HepG2 (cell line): ENCODE measurements around the gene VPS9D1. TPM values are rescaled to one million over a fixed set of nuclear protein-coding genes. Genes with fewer than 3 reads are reported as not detected.

Experiments used
- CREB3 ChIP-seq: sonication (generic); formaldehyde crosslinking; IDR thresholded peaks from 2 replicates; pipeline ENCODE4 v1.5.0; 2020; ENCODE audit warnings: missing genetic modification reagents
- ELF1 ChIP-seq: sonication (generic); formaldehyde crosslinking; IDR thresholded peaks from 2 replicates; pipeline ENCODE4 v1.4.0; 2020; ENCODE audit warnings: missing genetic modification reagents
- FOXJ3 ChIP-seq: sonication (generic); formaldehyde crosslinking; IDR thresholded peaks from 2 replicates; pipeline ENCODE4 v1.4.0; 2020; ENCODE audit warnings: missing genetic modification reagents, mild to moderate bottlenecking, borderline replicate concordance
- JDP2 ChIP-seq: sonication (generic); formaldehyde crosslinking; IDR thresholded peaks from 2 replicates; pipeline ENCODE4 v1.8.1; 2022; ENCODE audit warnings: missing genetic modification reagents, borderline replicate concordance
- KLF15 ChIP-seq: sonication (generic); formaldehyde crosslinking; IDR thresholded peaks from 2 replicates; pipeline ENCODE4 v1.8.1; 2023; ENCODE audit warnings: borderline replicate concordance, mild to moderate bottlenecking, inconsistent platforms, missing genetic modification reagents, mixed read lengths
- MLLT10 ChIP-seq: sonication (generic); formaldehyde crosslinking; IDR thresholded peaks from 2 replicates; pipeline ENCODE4 v1.4.0; 2020; ENCODE audit warnings: missing genetic modification reagents
- PAWR ChIP-seq: sonication (generic); formaldehyde crosslinking; IDR thresholded peaks from 2 replicates; pipeline ENCODE4 v1.4.0; 2020; ENCODE audit warnings: missing genetic modification reagents, mild to moderate bottlenecking, borderline replicate concordance
- RORA ChIP-seq: sonication (generic); formaldehyde crosslinking; IDR thresholded peaks from 2 replicates; pipeline ENCODE4 v1.5.0; 2020; ENCODE audit warnings: mild to moderate bottlenecking, missing genetic modification reagents, moderate library complexity
- TCF7 ChIP-seq: sonication (generic); IDR thresholded peaks from 2 replicates; pipeline ENCODE4 v1.6.1; 2016; ENCODE audit warnings: antibody characterized with exemption, low read depth
- TRIM24 ChIP-seq: sonication (generic); formaldehyde crosslinking; IDR thresholded peaks from 2 replicates; pipeline ENCODE4 v1.8.0; 2022; ENCODE audit warnings: mild to moderate bottlenecking, missing genetic modification reagents
- ZNF318 ChIP-seq: sonication (generic); formaldehyde crosslinking; IDR thresholded peaks from 2 replicates; pipeline ENCODE4 v1.4.0; 2020; ENCODE audit warnings: mild to moderate bottlenecking, missing genetic modification reagents
- ZNF383 ChIP-seq: sonication (generic); formaldehyde crosslinking; IDR thresholded peaks from 2 replicates; pipeline ENCODE4 v1.4.0; 2020; ENCODE audit warnings: missing genetic modification reagents, mild to moderate bottlenecking, borderline replicate concordance
- ZNF564 ChIP-seq: sonication (generic); formaldehyde crosslinking; IDR thresholded peaks from 2 replicates; pipeline ENCODE4 v1.8.1; 2023; ENCODE audit warnings: mild to moderate bottlenecking, missing genetic modification reagents
- ZNF768 ChIP-seq: sonication (generic); formaldehyde crosslinking; IDR thresholded peaks from 2 replicates; pipeline ENCODE4 v1.4.0; 2020; ENCODE audit warnings: missing genetic modification reagents
- ZNF770 ChIP-seq: sonication (generic); formaldehyde crosslinking; IDR thresholded peaks from 2 replicates; pipeline ENCODE4 v1.5.0; 2020; ENCODE audit warnings: mild to moderate bottlenecking, missing genetic modification reagents
- ZSCAN31 ChIP-seq: sonication (generic); formaldehyde crosslinking; IDR thresholded peaks from 2 replicates; pipeline ENCODE4 v1.5.0; 2020; ENCODE audit warnings: low read depth, mild to moderate bottlenecking, missing genetic modification reagents
- polyA plus RNA-seq, 8 experiments: library from polyadenylated mRNA; depleted of rRNA in 3 of 8; stranded (reverse) in 7 of 8; unstranded in 1 of 8; fragments of >200 nt; fragmentation: Illumina TruSeq in 4 of 8; extraction: Trizol in 4 of 8; gene quantifications; 2 replicates each; pipeline versions ENCODE4 v1.2.1 to v1.2.3, GENCODE V29; 2011 to 2016; ENCODE audit warnings: low read depth in 4 of 8, missing spikeins in 1 of 8, mixed read lengths in 1 of 8; ENCODE audit not compliant: insufficient read depth in 1 of 8
- total RNA-seq, 5 experiments: library from RNA; depleted of rRNA; stranded (reverse); fragments of >200 nt; fragmentation: Illumina TruSeq; extraction: Trizol; gene quantifications; 2 replicates each; pipeline ENCODE4 v1.2.3, GENCODE V29; 2016; ENCODE audit warnings: low read depth in 1 of 5

VPS9D1 gene
- total and polyA plus RNA-seq, 2 of the 13 experiments (the other 11 are each of a cell fraction or from before 2014, with no cell fraction given): 10.1 to 13.2 TPM

- TF ChIP-seq ZNF318 (CRISPR knock-in tag): no peak
- no peak for TF ChIP-seq TCF7
- TF ChIP-seq ZNF770 (CRISPR knock-in tag): no peak
- no peak for TF ChIP-seq PAWR
- TF ChIP-seq MLLT10: no peak
- no peak for TF ChIP-seq KLF15 (CRISPR knock-in tag)
- no peak for TF ChIP-seq CREB3 (CRISPR knock-in tag)
- no peak for TF ChIP-seq RORA
- TF ChIP-seq ZNF768 (CRISPR knock-in tag): no peak
- TF ChIP-seq ELF1 (CRISPR knock-in tag): peak; percentile 8; the same call in 1 of the 2 replicates
- no peak for TF ChIP-seq ZNF383 (CRISPR knock-in tag)
- TF ChIP-seq ZSCAN31 (CRISPR knock-in tag): no peak; the same call in 1 of the 2 replicates
- no peak for TF ChIP-seq TRIM24
- TF ChIP-seq JDP2 (CRISPR knock-in tag): no peak
- no peak; the same call in 1 of the 2 replicates for TF ChIP-seq ZNF564
- TF ChIP-seq FOXJ3 (CRISPR knock-in tag): no peak
These were observed 26.5 kb downstream of the VPS9D1 start (continued) for GRCh38 chr16:89693931-89694783.
